MV-4-11 (cell line): Measurements from ENCODE around the gene VARS1.
A peak's percentile ranks its signal among the peaks of the same experiment; 100 is the strongest.
"Not testable (repeated sequence)": the region's sequence is repeated elsewhere in the genome, so short reads cannot be mapped to it uniquely, and the experiment has no call there.

Experiments used
- DNase-seq: peaks from one replicate; lab custom pipeline; 2025; lab: John Stamatoyannopoulos, UW

The VARS1 gene

GRCh38 chr6:31795616-31796298, at the start of gene VARS1:
Gene VARS1, minus strand, starts transcription at chr6:31795752. Its CDS starts 535 bp downstream, at chr6:31795217.
- DNase-seq, result peak; percentile 89

GRCh38 chr6:31844507-31844906, 49.0 kb upstream of the VARS1 start:
- no peak for DNase-seq

- DNase-seq, result no peak
Measured at GRCh38 chr6:31842053-31842452, 46.5 kb upstream of the VARS1 start.

GRCh38 chr6:31839779-31840126, 44.2 kb upstream of the VARS1 start:
- not testable (repeated sequence) for DNase-seq

- no peak for DNase-seq
Measured at GRCh38 chr6:31838968-31839367, 43.4 kb upstream of the VARS1 start.

- not testable (repeated sequence) for DNase-seq
Measured at GRCh38 chr6:31838114-31838553, 42.6 kb upstream of the VARS1 start.

GRCh38 chr6:31837369-31838113, 42.0 kb upstream of the VARS1 start:
- peak; percentile 11 for DNase-seq

GRCh38 chr6:31836474-31837368, 41.2 kb upstream of the VARS1 start:
- peak; percentile 47 for DNase-seq

- no peak for DNase-seq
Measured at GRCh38 chr6:31836047-31836473, 40.5 kb upstream of the VARS1 start.

GRCh38 chr6:31834367-31835250, 39.1 kb upstream of the VARS1 start:
- peak; percentile 76 for DNase-seq

GRCh38 chr6:31831350-31832215, 36.0 kb upstream of the VARS1 start:
- peak; percentile 35 for DNase-seq

GRCh38 chr6:31830886-31831335, 35.4 kb upstream of the VARS1 start:
- no peak for DNase-seq

GRCh38 chr6:31829633-31830283, 34.2 kb upstream of the VARS1 start:
- DNase-seq, result peak; percentile 56

GRCh38 chr6:31827286-31828079, 31.9 kb upstream of the VARS1 start, which contains the start of gene HSPA1B:
Gene HSPA1B, plus strand, starts transcription at chr6:31827738. Its CDS starts 213 bp downstream, at chr6:31827951.
- DNase-seq, result peak; percentile 99

- DNase-seq, result no peak
Measured at GRCh38 chr6:31826793-31827285, 31.3 kb upstream of the VARS1 start.

- DNase-seq, result no peak
Measured at GRCh38 chr6:31825553-31825952, 30.0 kb upstream of the VARS1 start.

GRCh38 chr6:31823592-31824196, 28.1 kb upstream of the VARS1 start:
- DNase-seq, result not testable (repeated sequence)
